GM21717 (cell line): ENCODE results near the gene KCNH2.
A peak's percentile ranks its signal among the peaks of the same experiment; 100 is the strongest.

ENCODE experiments used
- ATAC-seq: cut with Tn5 transposase; IDR thresholded peaks from one replicate; pipeline ENCODE4 v1.9.1; 2021; ENCODE audit warnings: mild to moderate bottlenecking, moderate library complexity; ENCODE audit not compliant: unreplicated experiment

KCNH2 gene

GRCh38 chr7:150962553-150963399, 15.3 kb downstream of the KCNH2 start:
- ATAC-seq, result peak; percentile 61

DNA sequence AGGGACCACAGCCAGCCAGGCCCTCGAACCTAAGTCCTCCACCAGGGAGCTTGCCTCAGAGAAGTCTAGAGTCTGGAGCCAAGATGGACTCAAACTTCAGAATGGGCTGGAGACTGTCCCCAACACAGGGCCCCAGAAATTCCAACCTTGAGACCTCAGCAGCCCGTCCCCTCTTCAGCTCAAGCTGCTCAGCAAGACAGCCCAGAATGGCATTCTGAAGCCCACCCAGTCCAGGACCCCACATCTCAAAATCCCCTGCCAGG, 15.9 kb downstream of the KCNH2 start:
- no peak for ATAC-seq

DNA sequence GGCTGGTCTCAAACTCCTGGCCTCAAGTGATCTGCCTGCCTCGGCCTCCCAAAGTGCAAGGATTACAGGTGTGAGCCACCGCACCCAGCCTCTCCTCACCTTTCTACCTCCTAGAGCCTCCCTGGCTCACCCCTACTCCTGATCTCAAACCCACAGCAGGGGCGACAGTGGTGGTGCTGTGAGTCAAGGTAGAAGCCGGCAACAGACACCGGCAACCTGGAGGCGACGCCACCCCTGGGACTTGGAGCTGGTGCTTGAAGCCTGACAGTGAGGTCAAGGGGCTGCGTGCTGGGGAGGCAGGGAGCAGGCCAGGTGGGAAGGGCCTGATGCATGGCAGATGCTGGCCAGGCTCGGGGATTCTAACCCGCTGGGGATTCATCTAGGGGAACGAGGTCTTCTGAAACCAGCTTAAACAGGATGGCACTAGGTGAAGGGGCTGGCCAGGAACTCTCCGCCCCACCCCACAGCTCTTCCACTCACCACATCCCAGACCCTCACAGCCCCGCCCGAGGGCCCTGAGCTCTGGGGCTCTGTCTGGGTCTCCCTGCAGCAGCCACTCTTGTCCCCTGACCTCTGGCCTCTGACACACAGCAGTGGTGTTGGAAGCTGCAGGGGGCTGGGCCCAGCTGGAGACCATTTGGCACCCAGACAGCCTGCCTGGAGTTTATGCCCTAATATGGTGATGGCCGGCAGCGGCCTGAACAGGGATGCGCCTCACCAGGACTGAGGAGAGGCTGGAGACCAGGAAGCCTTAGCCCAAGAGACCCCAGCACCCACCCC, 16.4 kb downstream of the KCNH2 start:
- ATAC-seq, result no peak

DNA sequence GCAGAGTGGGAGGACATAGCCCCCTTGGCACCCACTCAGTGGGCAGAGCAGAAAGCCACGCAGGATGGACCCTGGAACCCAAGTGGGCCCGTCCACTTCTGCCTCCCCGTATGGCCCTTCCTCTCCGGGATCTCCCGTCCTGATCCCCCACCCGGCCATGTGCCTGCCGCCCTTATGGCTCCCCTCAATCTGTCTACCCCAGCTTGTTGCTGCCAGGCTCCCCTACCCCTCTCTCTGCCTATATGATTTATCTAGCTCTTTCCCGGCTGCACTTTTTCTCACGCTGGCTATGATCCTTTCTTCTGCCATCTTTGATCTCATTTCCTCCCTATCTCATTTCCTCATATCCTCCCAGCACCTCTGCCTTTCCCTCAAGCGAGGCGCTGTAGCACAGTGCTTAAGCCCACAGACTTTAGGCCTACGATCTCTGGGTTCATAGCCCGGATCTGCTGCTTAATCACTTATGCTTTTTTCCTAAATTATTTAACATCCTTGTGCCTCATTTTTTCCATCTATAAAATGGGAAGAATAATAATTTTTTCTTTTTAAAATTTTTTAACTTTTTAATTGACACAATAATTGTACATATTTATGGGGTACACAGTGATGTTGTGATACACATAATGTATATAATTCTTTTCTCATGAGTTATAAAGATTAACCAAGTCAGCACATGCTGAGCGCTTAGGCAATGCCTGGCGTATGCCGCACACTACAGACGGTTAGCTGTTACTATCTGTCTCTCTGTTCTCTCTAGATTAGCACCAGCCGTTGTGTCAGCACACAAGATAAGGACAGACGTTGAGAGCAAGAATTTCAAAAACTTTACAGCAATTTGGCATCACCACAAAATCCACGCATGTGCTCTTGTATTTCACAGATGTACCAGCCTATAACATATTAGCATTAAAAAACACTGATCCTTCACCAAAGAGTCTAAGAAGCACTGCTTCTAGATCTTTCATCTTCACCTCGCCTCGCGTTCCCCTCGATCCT, 18.1 kb downstream of the KCNH2 start:
- ATAC-seq, result no peak

DNA sequence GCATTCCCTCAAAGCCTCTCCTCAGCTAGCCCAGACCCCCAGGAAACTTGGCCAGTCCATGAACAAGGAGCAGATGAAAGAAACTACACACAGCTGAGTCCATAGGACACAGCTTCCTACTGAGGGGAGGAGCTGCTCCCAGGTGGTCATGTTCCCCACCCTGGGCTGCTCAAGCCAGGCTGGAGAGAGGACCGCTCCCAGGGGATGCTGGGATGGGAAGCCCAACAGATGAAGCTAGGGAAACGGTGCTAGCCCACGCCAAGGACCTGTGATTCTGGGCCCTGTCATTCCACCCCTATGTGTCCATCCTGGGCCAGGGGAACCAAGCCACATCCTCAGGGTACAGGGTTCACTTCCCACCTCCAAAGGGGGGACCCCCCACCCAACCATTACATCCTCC, 19.0 kb downstream of the KCNH2 start:
- ATAC-seq, result no peak

DNA sequence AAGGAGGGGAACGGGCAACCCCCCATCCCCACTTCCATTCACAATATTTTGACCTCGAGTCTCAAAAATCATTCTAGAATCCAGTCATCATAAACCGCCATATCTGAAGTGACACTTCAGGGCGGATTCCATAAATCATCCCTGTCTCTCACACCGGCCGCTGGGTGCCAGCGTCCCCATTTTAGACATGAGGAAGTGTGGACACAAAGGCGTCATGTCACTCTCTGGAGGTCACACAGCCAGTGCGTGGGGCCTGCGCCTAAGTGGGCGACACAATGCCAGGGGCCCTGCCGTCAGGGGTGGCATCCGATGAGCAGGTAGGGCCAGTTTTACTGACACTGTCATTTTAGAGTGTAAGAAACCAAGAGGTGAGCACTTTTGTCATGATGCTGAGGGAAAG, 19.5 kb downstream of the KCNH2 start:
- no peak for ATAC-seq

DNA sequence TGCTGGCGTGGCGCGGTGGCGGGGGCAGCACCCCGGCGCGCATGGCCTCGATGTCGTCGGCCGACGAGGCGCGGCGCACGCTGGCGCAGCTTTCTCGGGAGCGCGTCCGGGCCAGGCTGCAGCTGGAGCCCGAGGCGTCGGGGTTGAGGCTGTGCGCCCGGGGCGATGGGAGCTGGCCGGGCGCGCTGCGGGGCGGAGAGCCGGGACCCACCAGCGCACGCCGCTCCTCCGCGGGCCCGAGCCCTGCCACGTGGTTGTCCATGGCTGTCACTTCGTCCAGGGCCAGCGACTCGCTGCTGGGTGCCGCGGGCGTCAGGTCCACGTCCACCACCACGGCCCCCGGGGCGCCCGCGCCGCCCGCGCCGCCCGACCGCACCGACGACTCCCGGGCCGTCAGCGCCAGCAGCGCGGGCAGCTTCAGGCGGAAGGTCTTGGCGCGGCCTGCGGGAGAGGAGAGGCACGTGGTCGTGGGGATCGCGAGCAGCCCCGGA, 20.0 kb downstream of the KCNH2 start:
- no peak for ATAC-seq

GRCh38 chr7:150957133-150958020, 20.7 kb downstream of the KCNH2 start:
- ATAC-seq, result no peak

GRCh38 chr7:150956395-150957132, 21.6 kb downstream of the KCNH2 start:
- no peak for ATAC-seq

DNA sequence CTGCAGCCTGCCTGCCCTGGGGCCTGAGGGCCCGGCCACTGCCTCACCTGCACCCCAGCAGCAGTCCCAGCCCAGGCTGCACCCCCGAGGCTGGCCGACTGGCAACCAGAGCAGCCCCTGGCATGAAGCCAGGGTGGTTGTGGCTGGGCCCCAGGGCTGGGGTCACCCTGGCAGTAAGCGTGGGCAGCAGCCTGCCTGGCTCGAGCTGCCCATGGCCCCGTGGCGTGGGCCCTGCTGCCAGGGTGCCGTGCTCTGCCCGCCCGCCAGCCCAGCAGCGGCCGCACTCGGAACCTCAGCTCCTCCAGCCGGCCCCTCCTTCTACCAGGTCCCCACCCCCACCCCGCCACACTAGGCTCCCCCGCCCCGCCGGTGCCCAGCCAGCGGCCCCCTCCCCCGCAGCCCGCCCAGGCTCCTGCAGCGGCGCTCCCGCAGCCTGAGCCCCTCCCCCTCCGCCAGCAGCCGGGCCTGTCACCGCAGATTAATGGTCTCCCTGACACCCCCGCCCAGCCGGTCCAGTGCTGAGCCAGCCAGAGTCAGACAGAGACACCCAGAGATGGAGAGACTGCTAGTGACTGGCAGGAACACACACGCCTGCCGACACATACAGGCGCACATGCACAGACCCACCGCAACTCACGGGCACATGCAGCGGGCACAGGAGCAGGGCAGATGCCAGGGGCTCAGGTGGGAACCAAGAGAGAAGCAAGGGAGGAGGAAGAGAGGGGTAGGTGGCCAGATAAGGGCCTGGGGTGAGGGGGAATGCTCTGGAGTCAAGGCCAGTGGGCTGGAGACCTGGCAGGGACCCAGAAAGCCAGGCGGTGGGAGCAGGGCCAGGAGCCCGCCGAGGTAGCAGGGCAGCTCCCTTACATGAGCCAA, 22.4 kb downstream of the KCNH2 start:
- no peak for ATAC-seq

- ATAC-seq, result no peak
These were observed 23.1 kb downstream of the KCNH2 start for GRCh38 chr7:150954986-150955518.

DNA sequence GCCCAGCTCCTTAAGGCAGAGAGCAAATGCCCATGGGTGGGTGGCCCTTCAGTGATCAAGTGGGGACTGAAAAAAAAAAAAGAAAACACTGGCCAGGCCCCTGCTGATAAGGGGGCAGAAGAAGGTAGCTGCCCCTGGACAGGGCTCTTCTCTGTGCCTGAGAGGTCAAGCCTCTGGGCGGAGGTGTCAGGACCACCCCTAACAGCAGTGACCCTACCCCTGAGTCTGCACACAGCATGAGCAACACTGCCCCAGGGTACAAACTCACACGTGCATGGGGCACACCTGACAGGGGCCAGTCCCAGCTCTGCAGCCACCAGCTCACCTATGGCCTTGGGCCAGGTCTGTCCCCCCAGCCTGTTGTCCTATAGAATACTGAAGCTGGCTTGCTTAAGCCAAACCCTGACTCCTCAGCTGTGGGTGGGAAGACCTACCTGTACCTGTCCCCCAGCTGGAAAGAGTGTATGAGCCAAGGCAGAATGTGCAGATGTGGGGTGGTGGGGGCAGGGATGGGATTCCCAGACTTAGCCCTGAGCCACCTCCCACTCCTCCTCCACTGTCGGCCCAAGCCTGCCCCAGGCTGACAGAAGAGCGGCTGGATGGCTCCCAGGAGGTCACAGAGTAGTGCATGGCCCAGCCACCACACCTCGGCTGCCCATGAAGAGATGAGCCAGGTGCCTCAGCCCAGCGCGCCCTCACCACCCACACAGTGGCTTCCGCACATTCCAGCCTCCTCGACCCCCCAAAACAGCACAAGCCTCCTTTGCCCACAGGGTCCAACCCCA, 23.7 kb downstream of the KCNH2 start:
- ATAC-seq, result no peak

- ATAC-seq, result no peak
These were observed 24.8 kb downstream of the KCNH2 start for GRCh38 chr7:150953061-150953997.

DNA sequence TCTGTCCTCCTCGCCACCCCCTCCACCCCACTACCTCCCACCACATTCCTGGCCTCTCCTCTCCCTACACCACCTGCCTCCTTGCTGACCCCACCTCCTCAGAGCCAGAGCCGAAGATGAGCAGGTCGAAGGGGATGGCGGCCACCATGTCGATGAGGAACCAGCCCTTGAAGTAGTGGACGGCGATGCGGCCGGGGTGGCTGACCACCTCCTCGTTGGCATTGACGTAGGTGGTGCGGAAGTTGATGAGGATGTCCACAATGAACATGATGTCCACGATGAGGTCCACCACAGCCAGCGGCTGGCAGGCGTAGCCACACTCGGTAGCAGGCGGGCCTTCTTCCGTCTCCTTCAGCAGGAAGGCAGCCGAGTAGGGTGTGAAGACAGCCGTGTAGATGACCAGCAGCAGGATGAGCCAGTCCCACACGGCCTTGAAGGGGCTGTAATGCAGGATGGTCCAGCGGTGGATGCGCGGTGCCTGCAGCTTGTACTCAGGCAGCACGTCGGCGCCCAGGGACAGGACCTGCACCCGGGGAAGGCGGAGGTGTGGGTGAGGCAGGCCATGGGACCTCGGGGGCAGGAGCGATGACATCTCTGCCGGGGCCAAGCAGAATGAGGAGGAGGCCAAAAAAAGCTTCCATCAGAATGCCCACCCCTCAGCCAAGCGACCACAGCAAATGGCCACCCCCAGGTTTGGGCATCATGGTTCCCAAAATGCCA, 25.6 kb downstream of the KCNH2 start:
- no peak for ATAC-seq

DNA sequence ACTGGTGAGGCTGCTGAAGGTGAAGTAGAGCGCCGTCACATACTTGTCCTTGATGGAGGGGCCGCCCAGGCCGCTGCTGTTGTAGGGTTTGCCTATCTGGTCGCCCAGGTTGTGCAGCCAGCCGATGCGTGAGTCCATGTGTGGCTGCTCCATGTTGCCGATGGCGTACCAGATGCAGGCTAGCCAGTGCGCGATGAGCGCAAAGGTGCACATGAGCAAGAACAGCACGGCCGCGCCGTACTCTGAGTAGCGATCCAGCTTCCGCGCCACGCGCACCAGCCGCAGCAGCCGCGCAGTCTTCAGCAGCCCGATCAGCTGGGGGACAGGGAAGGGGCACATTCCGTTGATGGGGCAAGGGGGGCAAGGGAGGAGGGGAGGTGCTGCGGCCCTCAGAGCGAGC, 26.6 kb downstream of the KCNH2 start:
- no peak for ATAC-seq

DNA sequence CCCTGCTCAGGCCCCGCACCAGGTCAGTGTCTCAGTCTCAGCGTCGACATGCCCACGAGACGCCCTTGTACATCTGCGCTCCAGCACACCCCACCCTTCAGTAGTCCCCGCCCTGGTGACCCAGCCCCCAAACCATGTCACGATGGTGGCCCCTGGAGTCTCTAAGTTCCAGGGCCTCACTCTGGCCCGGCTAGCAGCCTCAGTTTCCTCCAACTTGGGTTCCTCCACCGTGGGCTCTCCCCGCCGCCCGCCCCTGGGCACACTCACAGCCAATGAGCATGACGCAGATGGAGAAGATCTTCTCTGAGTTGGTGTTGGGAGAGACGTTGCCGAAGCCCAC, 27.0 kb downstream of the KCNH2 start:
- no peak for ATAC-seq
